A673 (cell line): Measurements from ENCODE around the gene TAF4. TPM values are rescaled to one million over a fixed set of nuclear protein-coding genes. Genes with fewer than 3 reads are reported as not detected.

Experiments used
- BruUV-seq: library from RNA; stranded (reverse); fragments of 400-500 nt; replicated peaks from 2 replicates; lab custom pipeline; 2021; lab: Mats Ljungman, UMichigan
- CTCF ChIA-PET: fragments of 300-600 bp; sonication (Branson Sonifier 250); formaldehyde crosslinking; loops from one replicate; lab custom pipeline; 2022; ENCODE audit warnings: antibody characterized with exemption; lab: Charles Lee
- POLR2A ChIA-PET: fragments of 300-600 bp; sonication (Branson Sonifier 250); formaldehyde crosslinking; loops from one replicate; lab custom pipeline; 2022; ENCODE audit warnings: antibody characterized with exemption; ENCODE audit not compliant: low non-redundant PET; lab: Charles Lee
- DNase-seq: peaks from one replicate; pipeline ENCODE4 v3.0.0-alpha.2; 2015; ENCODE audit warnings: low spot score
- H3K27ac ChIP-seq: fragments of 200-600 bp; sonication (generic); 2 replicates; pipeline ENCODE4 v1.5.1; 2016; ENCODE audit warnings: mixed run types, low read depth, mild to moderate bottlenecking, mixed read lengths, antibody characterized with exemption, low read length; ENCODE audit not compliant: poor library complexity, severe bottlenecking
- H3K27me3 ChIP-seq: fragments of 200-600 bp; sonication (generic); replicated peaks from 2 replicates; pipeline ENCODE4 v1.6.1; 2017; ENCODE audit warnings: mixed run types, low read depth, mild to moderate bottlenecking, mixed read lengths, antibody characterized with exemption, low read length; ENCODE audit not compliant: insufficient read depth, poor library complexity
- H3K36me3 ChIP-seq: fragments of 200-600 bp; sonication (generic); 2 replicates; pipeline ENCODE4 v1.6.1; 2016; ENCODE audit warnings: mixed run types, mild to moderate bottlenecking, mixed read lengths, antibody characterized with exemption, low read length; ENCODE audit not compliant: insufficient read depth, poor library complexity, severe bottlenecking
- H3K4me1 ChIP-seq: fragments of 200-600 bp; sonication (generic); 2 replicates; pipeline ENCODE4 v1.6.1; 2017; ENCODE audit warnings: mixed run types, mild to moderate bottlenecking, mixed read lengths, antibody characterized with exemption, low read length; ENCODE audit not compliant: insufficient read depth, poor library complexity, severe bottlenecking
- H3K4me3 ChIP-seq: fragments of 200-600 bp; sonication (generic); 2 replicates; pipeline ENCODE4 v1.5.1; 2016; ENCODE audit warnings: low read depth, mixed run types, mild to moderate bottlenecking, mixed read lengths, low read length; ENCODE audit not compliant: poor library complexity, severe bottlenecking
- H3K9me3 ChIP-seq: fragments of 200-600 bp; sonication (generic); 2 replicates; pipeline ENCODE4 v1.6.1; 2016; ENCODE audit warnings: mixed run types, low read depth, mild to moderate bottlenecking, mixed read lengths, antibody characterized with exemption, low read length; ENCODE audit not compliant: poor library complexity, severe bottlenecking
- CTCF ChIP-seq: fragments of 300-800, 200-600 bp; sonication (generic); conservative IDR thresholded peaks from 2 replicates; pipeline ENCODE4 v1.5.1; 2017; ENCODE audit warnings: low read depth, mild to moderate bottlenecking, antibody characterized with exemption, low read length, moderate library complexity, mixed read lengths
- EZH2 ChIP-seq: fragments of 200-600 bp; sonication (generic); IDR thresholded peaks from 2 replicates; pipeline ENCODE4 v1.6.1; 2017; ENCODE audit warnings: borderline replicate concordance, low read depth, mild to moderate bottlenecking, mixed read lengths, antibody characterized with exemption, low read length; ENCODE audit not compliant: poor library complexity, severe bottlenecking
- intact Hi-C: fragments of 100-400 bp; cut with micrococcal nuclease; formaldehyde crosslinking; loops from one replicate; pipeline ENCODE4 v1.10.0; 2022; ENCODE audit not compliant: unreplicated experiment
- total RNA-seq: library from RNA; stranded (reverse); gene quantifications from 2 replicates; pipeline ENCODE4 v1.2.3, GENCODE V29; 2021

TAF4 gene
- total RNA-seq, 1 experiment from 2014 or later: 37.0 TPM

- Histone ChIP-seq H3K27ac (no peak overlapping the region), H3K27me3 (no peaks in the 10 kb centered on the region), H3K36me3 (no peaks in the 10 kb centered on the region), H3K9me3 (no peaks in the 10 kb centered on the region), H3K4me1 (peaks cover 15% of the 10 kb centered on the region), H3K4me3 (no peak overlapping the region)
- intact Hi-C loops: no loop called here
- ChIA-PET POLR2A (no interaction called here), CTCF (no interaction called here)
- TF ChIP-seq EZH2 (no peak), CTCF (no peak)
- BruUV-seq: no TSS peak
- no peak for DNase-seq
These were observed 35.3 kb downstream of the TAF4 start for GRCh38 chr20:62030357-62030756.

DNA sequence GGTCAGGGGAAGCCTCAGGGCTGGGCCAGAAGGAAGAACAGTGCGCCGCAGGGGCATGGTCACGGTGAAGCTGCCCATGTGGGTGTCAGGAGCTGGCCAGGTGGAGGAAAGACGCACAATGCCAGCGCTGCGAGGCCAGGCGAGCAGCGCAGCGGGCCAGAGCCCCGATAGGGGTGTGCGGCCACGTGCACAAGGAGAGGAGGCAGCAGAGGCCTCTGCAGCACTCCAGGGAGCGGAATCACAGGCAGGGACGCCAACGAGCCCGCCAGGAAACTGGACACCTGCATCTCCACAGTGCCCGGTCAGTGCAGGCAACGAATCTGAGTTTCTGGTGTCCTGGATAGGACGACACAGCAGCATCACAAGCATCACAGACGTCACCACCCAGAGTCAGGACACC lies 35.7 kb downstream of the TAF4 start:
- BruUV-seq: no TSS peak
- TF ChIP-seq CTCF (no peak), EZH2 (no peak)
- ChIA-PET CTCF (no interaction called here), POLR2A (no interaction called here)
- Histone ChIP-seq H3K27ac (no peak overlapping the region), H3K27me3 (no peaks in the 10 kb centered on the region), H3K36me3 (no peaks in the 10 kb centered on the region), H3K9me3 (no peaks in the 10 kb centered on the region), H3K4me1 (peaks cover 19% of the 10 kb centered on the region), H3K4me3 (no peak overlapping the region)
- intact Hi-C loops: no loop called here
- no peak for DNase-seq

DNA sequence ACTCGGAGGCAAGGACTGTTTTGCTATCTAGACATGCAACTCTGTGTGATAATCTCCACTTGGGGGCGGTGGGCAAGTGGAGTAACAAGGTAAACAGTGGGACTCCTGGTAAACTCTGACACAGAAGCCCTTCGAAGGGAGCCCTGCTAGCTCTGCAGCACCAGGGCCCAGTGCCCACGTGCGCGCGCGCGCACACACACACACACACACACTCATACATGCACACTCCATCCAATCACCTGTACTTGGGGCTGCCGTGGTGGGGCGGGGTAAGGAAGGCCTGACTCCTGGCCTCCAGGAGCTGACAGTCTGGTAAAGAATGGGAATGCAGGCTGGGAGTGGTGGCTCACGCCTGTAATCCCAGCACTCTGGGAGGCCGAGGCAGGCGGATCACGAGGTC lies 36.4 kb downstream of the TAF4 start:
- no peak for DNase-seq
- CTCF ChIA-PET: no interaction called here
- Histone ChIP-seq H3K27ac (no peak overlapping the region), H3K4me3 (no peak overlapping the region), H3K9me3 (no peaks in the 10 kb centered on the region), H3K36me3 (no peaks in the 10 kb centered on the region), H3K4me1 (peaks cover 19% of the 10 kb centered on the region), H3K27me3 (no peaks in the 10 kb centered on the region)
- BruUV-seq: no TSS peak
- TF ChIP-seq EZH2: no peak
- no peak for TF ChIP-seq CTCF
- intact Hi-C loops: no loop called here
- POLR2A ChIA-PET: no interaction called here
